Measurements from ENCODE around the gene RALGAPA1.

DNA sequence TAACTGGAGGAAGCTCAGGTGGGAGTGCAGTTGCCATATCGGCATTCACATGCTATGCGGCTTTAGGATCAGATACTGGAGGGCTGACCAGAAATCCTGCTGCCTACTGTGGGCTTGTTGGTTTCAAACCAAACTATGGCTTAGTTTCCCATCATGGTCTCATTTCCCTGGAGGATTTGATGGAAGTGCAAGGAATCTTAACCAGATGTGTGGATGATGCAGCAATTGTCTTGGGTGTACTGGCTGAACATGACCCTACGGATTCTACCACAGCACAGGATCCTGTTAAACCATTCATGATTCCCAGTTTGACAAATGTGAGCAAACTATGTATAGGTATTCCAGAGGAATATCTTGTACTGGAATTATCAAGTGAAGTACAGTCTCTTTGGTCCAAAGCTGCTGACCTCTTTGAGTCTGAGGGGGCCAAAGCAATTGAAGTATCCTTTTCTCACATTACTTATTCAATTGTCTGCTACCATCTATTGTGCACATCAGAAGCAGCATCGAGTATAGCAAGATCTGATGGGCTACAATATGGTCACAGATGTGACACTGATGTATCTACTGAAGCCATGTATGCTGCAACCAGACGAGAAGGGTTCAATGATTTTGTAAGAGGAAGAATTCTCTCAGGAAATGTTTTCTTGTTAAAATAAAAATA, 42.9 kb downstream of the RALGAPA1 start:
- TF ChIP-seq, protein P1, sequence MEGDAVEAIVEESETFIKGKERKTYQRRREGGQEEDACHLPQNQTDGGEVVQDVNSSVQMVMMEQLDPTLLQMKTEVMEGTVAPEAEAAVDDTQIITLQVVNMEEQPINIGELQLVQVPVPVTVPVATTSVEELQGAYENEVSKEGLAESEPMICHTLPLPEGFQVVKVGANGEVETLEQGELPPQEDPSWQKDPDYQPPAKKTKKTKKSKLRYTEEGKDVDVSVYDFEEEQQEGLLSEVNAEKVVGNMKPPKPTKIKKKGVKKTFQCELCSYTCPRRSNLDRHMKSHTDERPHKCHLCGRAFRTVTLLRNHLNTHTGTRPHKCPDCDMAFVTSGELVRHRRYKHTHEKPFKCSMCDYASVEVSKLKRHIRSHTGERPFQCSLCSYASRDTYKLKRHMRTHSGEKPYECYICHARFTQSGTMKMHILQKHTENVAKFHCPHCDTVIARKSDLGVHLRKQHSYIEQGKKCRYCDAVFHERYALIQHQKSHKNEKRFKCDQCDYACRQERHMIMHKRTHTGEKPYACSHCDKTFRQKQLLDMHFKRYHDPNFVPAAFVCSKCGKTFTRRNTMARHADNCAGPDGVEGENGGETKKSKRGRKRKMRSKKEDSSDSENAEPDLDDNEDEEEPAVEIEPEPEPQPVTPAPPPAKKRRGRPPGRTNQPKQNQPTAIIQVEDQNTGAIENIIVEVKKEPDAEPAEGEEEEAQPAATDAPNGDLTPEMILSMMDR (IDR thresholded peaks at IDR 0.05): no peak
- no peak for TF ChIP-seq POLR2A (IDR thresholded peaks at IDR 0.05)
